GM23338 (cell line): ENCODE measurements around the gene TPST1. TPM values are rescaled to one million over a fixed set of nuclear protein-coding genes. Genes with fewer than 3 reads are reported as not detected.

Experiments
- ATAC-seq: fragments of 200-7000 bp; cut with Tn5 transposase; 3 replicates; pipeline ENCODE4 v1.9.1; 2020
- DNase-seq: peaks from one replicate; pipeline ENCODE4 v3.0.0-alpha.2; 2015; ENCODE audit warnings: low spot score
- H2AFZ ChIP-seq: fragments of 200-600 bp; sonication (generic); 2 replicates; pipeline ENCODE4 v1.8.0; 2016; ENCODE audit warnings: antibody characterized with exemption, mild to moderate bottlenecking, moderate library complexity
- H3F3A ChIP-seq: fragments of 200-600 bp; sonication (generic); replicated peaks from 2 replicates; pipeline ENCODE4 v1.8.0; 2017; ENCODE audit warnings: antibody characterized with exemption, mixed run types, low read depth
- H3K27ac ChIP-seq: fragments of 200-600 bp; sonication (generic); 2 replicates; pipeline ENCODE4 v1.6.1; 2016; ENCODE audit warnings: low read depth
- H3K27me3 ChIP-seq: fragments of 200-600 bp; sonication (generic); 2 replicates; pipeline ENCODE4 v1.8.0; 2016; ENCODE audit warnings: mild to moderate bottlenecking, mixed run types, moderate library complexity; ENCODE audit not compliant: insufficient read depth
- H3K36me3 ChIP-seq: fragments of 200-600 bp; sonication (generic); 2 replicates; pipeline ENCODE4 v1.8.0; 2016; ENCODE audit warnings: mild to moderate bottlenecking; ENCODE audit not compliant: insufficient read depth
- H3K4me1 ChIP-seq: fragments of 200-600 bp; sonication (generic); 2 replicates; pipeline ENCODE4 v1.8.0; 2016; ENCODE audit warnings: mild to moderate bottlenecking, moderate library complexity; ENCODE audit not compliant: insufficient read depth
- H3K4me2 ChIP-seq: fragments of 200-600 bp; sonication (generic); 2 replicates; pipeline ENCODE4 v1.7.1; 2017; ENCODE audit warnings: mixed run types
- H3K4me3 ChIP-seq: fragments of 200-600 bp; sonication (generic); 2 replicates; pipeline ENCODE4 v1.6.1; 2016; ENCODE audit warnings: mixed run types
- H3K79me2 ChIP-seq: fragments of 200-600 bp; sonication (generic); replicated peaks from 2 replicates; pipeline ENCODE4 v1.8.0; 2017; ENCODE audit warnings: mild to moderate bottlenecking; ENCODE audit not compliant: insufficient read depth
- H3K9me2 ChIP-seq: fragments of 200-600 bp; sonication (generic); 2 replicates; pipeline ENCODE4 v1.8.0; 2017; ENCODE audit not compliant: insufficient read depth
- H4K20me1 ChIP-seq: fragments of 200-600 bp; sonication (generic); replicated peaks from 2 replicates; pipeline ENCODE4 v1.8.0; 2017; ENCODE audit warnings: mild to moderate bottlenecking; ENCODE audit not compliant: insufficient read depth
- H3K27ac Mint-ChIP-seq: 2 replicates; pipeline ENCODE4 v1.8.0; 2020; ENCODE audit warnings: inconsistent platforms, mild to moderate bottlenecking, moderate library complexity, mixed read lengths
- H3K27me3 Mint-ChIP-seq: 3 replicates; pipeline ENCODE4 v1.8.0; 2022; ENCODE audit warnings: low read depth, mild to moderate bottlenecking, moderate library complexity, mixed read lengths, inconsistent platforms; ENCODE audit not compliant: insufficient read depth, poor library complexity
- H3K36me3 Mint-ChIP-seq: 3 replicates; pipeline ENCODE4 v1.8.0; 2021; ENCODE audit warnings: low read depth, mild to moderate bottlenecking, inconsistent platforms, moderate library complexity, mixed read lengths
- H3K4me1 Mint-ChIP-seq: 3 replicates; pipeline ENCODE4 v1.8.0; 2020; ENCODE audit warnings: mild to moderate bottlenecking, inconsistent platforms, mixed read lengths
- H3K4me3 Mint-ChIP-seq: 3 replicates; pipeline ENCODE4 v1.8.0; 2021; ENCODE audit warnings: moderate library complexity, mild to moderate bottlenecking, inconsistent platforms, mixed read lengths
- H3K9me3 Mint-ChIP-seq: 3 replicates; pipeline ENCODE4 v1.8.0; 2020; ENCODE audit warnings: moderate library complexity, mild to moderate bottlenecking, inconsistent platforms, mixed read lengths
- CREB1 ChIP-seq: fragments of 250-450 bp; sonication (Bioruptor Pico); IDR thresholded peaks from 2 replicates; pipeline ENCODE4 v1.5.0; 2020; ENCODE audit warnings: low read depth, mild to moderate bottlenecking, moderate library complexity
- CTCF ChIP-seq, 2 experiments: fragments of 200-600 bp in 1 of 2; sonication (generic) in 1 of 2; conservative IDR thresholded peaks; 2 replicates each; pipeline versions ENCODE4 v1.5.1 to v1.6.1; 2016 to 2017; ENCODE audit warnings: antibody characterized with exemption in 2 of 2, low read depth in 2 of 2, mild to moderate bottlenecking in 2 of 2, moderate library complexity in 1 of 2
- ETS1 ChIP-seq: IDR thresholded peaks from 2 replicates; pipeline ENCODE4 v1.6.1; 2016; ENCODE audit warnings: antibody characterized with exemption
- EZH2 ChIP-seq: fragments of 200-600 bp; sonication (generic); IDR thresholded peaks from one replicate; pipeline ENCODE4 v1.8.0; 2017; ENCODE audit warnings: antibody characterized with exemption, mild to moderate bottlenecking, low read depth; ENCODE audit not compliant: unreplicated experiment
- EZH2phosphoT487 ChIP-seq: fragments of 200-600 bp; sonication (generic); IDR thresholded peaks from one replicate; pipeline ENCODE4 v1.8.1; 2018; ENCODE audit warnings: antibody characterized with exemption; ENCODE audit not compliant: unreplicated experiment
- JUNB ChIP-seq: IDR thresholded peaks from one replicate; pipeline ENCODE4 v1.6.1; 2016; ENCODE audit warnings: antibody characterized with exemption; ENCODE audit not compliant: unreplicated experiment
- NANOG ChIP-seq: IDR thresholded peaks from 2 replicates; pipeline ENCODE4 v1.6.1; 2016; ENCODE audit warnings: antibody characterized with exemption, borderline replicate concordance
- POLR2AphosphoS5 ChIP-seq: IDR thresholded peaks from 2 replicates; pipeline ENCODE4 v1.6.1; 2016; ENCODE audit warnings: antibody characterized with exemption, low read depth
- REST ChIP-seq: IDR thresholded peaks from one replicate; pipeline ENCODE4 v1.6.1; 2018; ENCODE audit warnings: antibody characterized with exemption; ENCODE audit not compliant: unreplicated experiment
- STAT1 ChIP-seq: IDR thresholded peaks from one replicate; pipeline ENCODE4 v1.6.1; 2016; ENCODE audit warnings: antibody characterized with exemption; ENCODE audit not compliant: unreplicated experiment
- ZNF114 ChIP-seq: fragments of 250-450 bp; sonication (Bioruptor Pico); IDR thresholded peaks from 2 replicates; pipeline ENCODE4 v1.5.0; 2020; ENCODE audit warnings: mild to moderate bottlenecking, moderate library complexity
- ZNF331 ChIP-seq: fragments of 250-450 bp; sonication (Bioruptor Pico); IDR thresholded peaks from 2 replicates; pipeline ENCODE4 v1.5.0; 2020; ENCODE audit warnings: low read depth, mild to moderate bottlenecking, moderate library complexity
- polyA plus RNA-seq: library from polyadenylated mRNA; unstranded; fragments of >200 nt; fragmentation: Nextera tagmentation; extraction: Ambion mirVana; gene quantifications from 2 replicates; pipeline ENCODE4 v1.2.1, GENCODE V29; 2016
- total RNA-seq: library from RNA; depleted of rRNA; stranded (reverse); fragments of >200 nt; shearing (Covaris generic); gene quantifications from 2 replicates; pipeline ENCODE4 v1.2.3, GENCODE V29; 2014

Gene TPST1
- total and polyA plus RNA-seq, 2 experiments from 2014 or later: 10.7 to 19.2 TPM

GRCh38 chr7:66310620-66311019 lies 105.5 kb downstream of the TPST1 start:
- Mint-ChIP-seq H3K27me3 (peaks cover 5% of the 10 kb centered on the region), H3K27ac (no peak overlapping the region), H3K4me1 (peaks cover 10% of the 10 kb centered on the region), H3K36me3 (no peaks in the 10 kb centered on the region), H3K9me3 (no peaks in the 10 kb centered on the region), H3K4me3 (no peak overlapping the region)
- H3K9me2 ChIP-seq: no peaks in the 10 kb centered on the region
- TF ChIP-seq CTCF (conservative IDR thresholded peaks at IDR 0.05; ENCODE audit: low read depth in 2 of 2) (no peak), CREB1 (CRISPR knock-in tag) (no peak), JUNB (no peak), ZNF114 (CRISPR knock-in tag) (no peak), ZNF331 (CRISPR knock-in tag) (no peak), EZH2 (no peak), POLR2AphosphoS5 (no peak)
- no peak overlapping the region for H3K27ac ChIP-seq
- no peak for ATAC-seq
- no peaks in the 10 kb centered on the region for H3K79me2 ChIP-seq
- DNase-seq: no peak
- no peak overlapping the region for H3K4me2 ChIP-seq
- no peak overlapping the region for H2AFZ ChIP-seq
- H4K20me1 ChIP-seq: peaks cover 5% of the 10 kb centered on the region; the same call in 1 of the 2 replicates
- H3F3A ChIP-seq: no peaks in the 10 kb centered on the region
- H3K4me1 ChIP-seq: peaks cover 6% of the 10 kb centered on the region; the same call in 1 of the 2 replicates
- H3K36me3 ChIP-seq: no peaks in the 10 kb centered on the region
- H3K27me3 ChIP-seq: no peaks in the 10 kb centered on the region
- no peak overlapping the region for H3K4me3 ChIP-seq

GRCh38 chr7:66313886-66314568 lies 108.9 kb downstream of the TPST1 start:
- no peak for DNase-seq
- Mint-ChIP-seq H3K4me1 (peaks cover 11% of the 10 kb centered on the region), H3K9me3 (no peaks in the 10 kb centered on the region), H3K27ac (no peak overlapping the region), H3K27me3 (peaks cover 4% of the 10 kb centered on the region), H3K36me3 (no peaks in the 10 kb centered on the region), H3K4me3 (no peak overlapping the region)
- Histone ChIP-seq H3K4me2 (no peak overlapping the region), H3K36me3 (no peaks in the 10 kb centered on the region), H3K79me2 (no peaks in the 10 kb centered on the region), H4K20me1 (peaks cover 5% of the 10 kb centered on the region; the same call in 1 of the 2 replicates), H3K27me3 (no peaks in the 10 kb centered on the region), H2AFZ (no peak overlapping the region), H3K27ac (no peak overlapping the region), H3K9me2 (no peaks in the 10 kb centered on the region), H3K4me1 (peaks cover 6% of the 10 kb centered on the region; the same call in 1 of the 2 replicates), H3F3A (no peaks in the 10 kb centered on the region), H3K4me3 (no peak overlapping the region)
- ATAC-seq: no peak
- TF ChIP-seq ETS1: no peak
- TF ChIP-seq STAT1: no peak
- no peak for TF ChIP-seq EZH2phosphoT487
- no peak for TF ChIP-seq JUNB
- TF ChIP-seq ZNF331 (CRISPR knock-in tag): no peak
- TF ChIP-seq REST: no peak
- no peak for TF ChIP-seq POLR2AphosphoS5
- no peak for TF ChIP-seq NANOG
- TF ChIP-seq CREB1 (CRISPR knock-in tag): no peak
- TF ChIP-seq EZH2: no peak
- no peak for TF ChIP-seq ZNF114 (CRISPR knock-in tag)
- TF ChIP-seq CTCF (conservative IDR thresholded peaks at IDR 0.05; ENCODE audit: low read depth in 2 of 2): no peak
